Lung microvascular endothelial cell (primary cell): ENCODE measurements around the gene FADS3. TPM values are rescaled to one million over a fixed set of nuclear protein-coding genes. Genes with fewer than 3 reads are reported as not detected.

Experiments used
- DNase-seq, 2 donors: peaks; one replicate each; pipeline versions ENCODE4 v3.0.0 to v3.0.0-alpha.2; 2010; ENCODE audit warnings: low read depth in 2 of 2
- total RNA-seq: library from RNA; depleted of rRNA; stranded (reverse); fragments of >200 nt; gene quantifications from 2 replicates; pipeline ENCODE4 v1.2.1, GENCODE V29; 2014

The FADS3 gene
- total RNA-seq, 1 donor from 2014 or later, result 128 TPM

DNA sequence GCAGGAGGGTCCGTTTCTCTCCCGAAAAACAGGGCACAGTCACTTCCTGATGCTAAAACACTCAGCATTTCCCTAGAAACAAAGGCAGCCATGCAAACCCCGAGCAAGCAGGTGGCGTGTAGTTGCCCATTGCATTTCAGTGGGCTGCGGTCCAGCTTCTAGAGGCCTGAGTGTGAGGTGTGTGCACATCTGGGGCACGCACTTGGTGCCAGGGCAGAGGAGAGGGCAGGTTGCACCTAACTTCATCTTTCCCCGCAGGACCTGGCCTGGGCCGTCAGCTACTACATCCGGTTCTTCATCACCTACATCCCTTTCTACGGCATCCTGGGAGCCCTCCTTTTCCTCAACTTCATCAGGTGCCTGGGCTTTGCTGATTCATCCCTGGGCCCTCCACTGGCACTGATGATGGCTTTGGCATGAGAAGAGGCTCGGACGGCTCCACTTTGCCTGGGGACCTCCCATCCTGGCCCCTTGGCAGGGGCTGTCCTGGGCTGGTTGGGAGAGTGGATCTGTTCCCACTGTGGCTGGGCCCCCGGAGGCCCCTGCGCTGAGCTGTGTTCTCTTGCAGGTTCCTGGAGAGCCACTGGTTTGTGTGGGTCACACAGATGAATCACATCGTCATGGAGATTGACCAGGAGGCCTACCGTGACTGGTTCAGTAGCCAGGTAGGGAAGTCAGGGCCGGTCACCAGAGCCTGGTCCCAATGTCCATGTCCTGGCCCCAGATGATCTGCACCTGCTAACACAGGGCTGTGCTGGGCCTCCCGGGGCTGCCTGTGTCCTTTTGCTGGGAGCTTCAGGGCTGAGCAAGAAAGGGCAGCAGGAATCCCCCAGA, 28.4 kb downstream of the FADS3 start:
- DNase-seq, result no peak

- no peak for DNase-seq
These were observed 29.7 kb downstream of the FADS3 start for GRCh38 chr11:61861634-61862033.

- DNase-seq, result peak; percentile 35 to 62
These were observed 31.1 kb downstream of the FADS3 start for GRCh38 chr11:61860054-61860903.

GRCh38 chr11:61855939-61856680, 35.2 kb downstream of the FADS3 start:
- DNase-seq, result no peak

DNA sequence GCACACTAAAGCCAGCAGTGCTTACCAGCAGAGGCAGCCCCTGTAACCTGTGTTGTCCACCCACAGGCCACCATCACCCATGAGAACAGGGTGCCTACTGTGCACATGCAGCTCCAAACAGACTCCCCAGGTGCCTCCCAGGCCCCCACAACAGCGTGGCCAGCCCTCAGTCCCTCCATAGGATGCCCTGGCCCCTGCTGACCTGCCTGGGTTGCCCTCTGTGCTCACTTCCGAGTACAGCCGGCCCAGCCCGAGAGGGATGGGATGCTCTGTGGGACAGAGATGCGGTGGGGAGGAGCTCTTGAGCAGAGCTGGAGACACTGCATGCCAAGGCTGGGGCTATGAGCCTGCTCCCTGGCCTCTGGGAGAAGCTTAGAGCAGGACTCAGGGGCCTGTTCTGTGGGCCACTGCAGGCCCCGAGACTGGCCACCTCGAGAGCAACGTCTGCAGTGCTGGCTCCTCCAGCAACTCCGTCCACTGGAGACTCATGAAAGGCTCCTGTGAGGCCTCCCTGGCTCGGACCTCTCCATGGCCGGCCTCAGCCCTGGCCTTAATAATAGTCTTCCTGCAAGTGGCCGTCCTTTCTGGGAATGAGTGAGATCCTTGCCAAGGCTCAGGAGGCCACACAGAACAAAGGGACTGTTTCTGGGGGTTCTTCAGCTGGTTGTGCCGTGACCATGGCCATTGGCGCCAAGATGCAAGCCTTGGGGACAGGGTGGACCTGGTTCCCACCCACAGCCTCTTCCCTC, 36.2 kb downstream of the FADS3 start:
- no peak for DNase-seq

DNA sequence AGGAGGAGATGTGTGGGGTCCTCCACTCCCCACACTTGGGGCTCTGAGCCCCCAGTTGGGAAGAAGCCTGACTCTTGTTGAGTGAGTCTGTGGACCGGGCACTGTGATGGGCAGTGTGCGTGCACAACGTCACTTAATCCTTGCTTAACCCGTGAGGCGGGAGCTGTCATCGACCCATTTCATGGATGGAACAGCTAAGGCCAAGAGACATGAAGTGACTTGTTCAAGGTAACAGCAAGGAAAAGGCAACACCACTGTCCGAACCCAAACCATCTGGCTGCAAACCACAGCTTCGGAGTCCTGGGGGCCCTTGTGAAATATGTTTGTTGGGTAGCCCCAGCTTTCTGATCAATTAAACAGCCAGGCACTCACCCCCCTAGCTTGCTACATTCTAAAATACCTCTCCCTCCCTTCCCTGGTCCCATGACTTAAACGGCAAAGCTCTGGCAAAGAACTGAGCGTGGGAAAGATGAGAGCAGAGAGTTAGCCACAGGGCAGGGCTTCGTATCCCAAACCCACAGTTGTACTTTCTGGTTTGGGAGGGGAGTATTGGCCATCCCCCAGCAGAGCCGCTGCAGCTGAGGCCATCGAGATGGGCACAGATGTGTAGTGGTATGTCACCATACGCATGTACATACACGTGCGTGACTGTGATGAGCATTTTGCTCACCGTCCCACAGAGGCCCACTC, 37.0 kb downstream of the FADS3 start:
- no peak for DNase-seq

DNA sequence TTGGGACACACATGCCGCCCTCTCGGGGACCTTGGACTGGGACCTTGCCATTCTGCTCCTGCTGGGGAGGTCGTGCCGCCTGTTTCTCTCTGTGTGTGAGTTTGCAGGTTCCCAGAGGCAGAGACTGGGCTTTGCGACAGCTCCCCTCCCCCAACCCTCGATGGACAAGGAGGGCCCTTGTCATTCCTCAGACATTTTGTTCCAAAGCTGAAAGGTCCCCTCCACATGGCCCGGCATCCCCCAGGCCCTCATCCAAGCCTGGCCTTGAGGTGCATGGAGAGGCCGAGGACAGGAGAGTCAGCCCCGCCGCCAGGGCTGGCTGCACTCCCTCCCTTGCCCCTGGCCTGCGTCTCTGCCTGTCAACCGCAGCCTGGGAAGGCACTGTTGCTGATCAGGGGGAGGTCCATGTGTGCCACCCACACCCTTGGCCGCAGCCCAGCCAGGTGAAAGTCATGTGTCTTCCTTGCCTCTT, 37.6 kb downstream of the FADS3 start:
- no peak for DNase-seq

GRCh38 chr11:61851900-61852295, 39.4 kb downstream of the FADS3 start:
- no peak for DNase-seq

- DNase-seq, result no peak
These were observed 40.0 kb downstream of the FADS3 start for GRCh38 chr11:61851113-61851899.

- DNase-seq, result no peak
These were observed 40.7 kb downstream of the FADS3 start for GRCh38 chr11:61850687-61851086.

GRCh38 chr11:61848631-61849030, 42.7 kb downstream of the FADS3 start:
- DNase-seq, result no peak

DNA sequence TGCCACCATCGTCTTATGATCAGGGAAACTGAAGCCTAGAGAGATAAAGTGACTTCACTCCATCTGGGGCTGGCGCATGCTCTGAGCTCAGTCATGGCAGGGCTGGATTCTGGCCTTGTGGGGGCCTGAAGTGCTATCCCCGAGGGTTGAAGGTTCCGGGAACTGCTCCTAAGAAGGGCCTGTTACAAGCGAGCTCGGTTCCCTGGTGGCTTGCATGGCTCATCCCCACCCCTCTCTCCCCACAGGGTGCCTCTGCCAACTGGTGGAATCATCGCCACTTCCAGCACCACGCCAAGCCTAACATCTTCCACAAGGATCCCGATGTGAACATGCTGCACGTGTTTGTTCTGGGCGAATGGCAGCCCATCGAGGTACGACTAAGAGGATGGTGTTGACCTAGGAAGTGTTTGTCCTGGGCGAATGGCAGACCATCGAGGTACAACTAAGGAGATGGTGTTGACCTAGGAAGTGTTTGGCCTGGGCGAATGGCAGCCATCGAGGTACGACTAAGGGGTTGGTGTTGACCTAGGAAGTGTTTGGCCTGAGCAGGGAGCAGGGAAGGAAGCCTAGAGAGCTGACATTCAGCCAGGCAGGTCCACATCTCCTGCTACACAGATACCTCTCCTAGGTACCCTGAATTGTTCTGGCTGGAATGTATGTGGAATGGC, 43.3 kb downstream of the FADS3 start:
- DNase-seq, result no peak

DNA sequence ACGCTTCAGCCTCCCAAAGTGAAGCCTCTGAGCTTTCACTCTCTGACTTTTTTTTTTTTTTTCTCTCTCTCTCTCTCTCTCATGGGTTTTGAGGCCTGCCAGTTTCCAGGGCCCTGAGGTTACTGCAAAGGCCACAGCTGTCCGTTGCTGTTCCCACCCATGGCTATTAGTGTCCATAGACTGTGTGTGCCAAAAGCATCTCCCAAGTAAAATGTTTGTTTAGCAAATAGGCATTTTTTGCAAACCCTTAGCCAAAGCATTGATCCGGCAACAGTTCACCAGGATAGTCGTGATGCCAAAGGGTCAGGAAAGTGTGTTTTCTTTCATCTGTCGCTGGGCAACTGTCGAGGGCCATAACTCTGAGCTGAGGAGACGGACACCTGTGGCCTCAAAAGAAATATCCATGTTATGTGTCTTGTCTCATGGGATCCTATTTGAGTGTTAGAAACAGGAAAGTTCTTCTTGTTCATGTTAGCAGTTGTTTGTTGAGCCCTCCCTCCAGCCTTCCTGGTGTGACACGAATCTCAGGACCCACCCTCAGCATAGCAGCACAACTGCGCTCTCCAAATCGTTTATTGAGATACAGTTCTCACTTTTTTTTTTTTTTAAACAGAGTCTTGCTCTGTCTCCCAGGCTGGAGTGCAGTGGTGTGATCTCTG, 44.9 kb downstream of the FADS3 start:
- no peak for DNase-seq

GRCh38 chr11:61844909-61845565, 46.3 kb downstream of the FADS3 start:
- no peak for DNase-seq

GRCh38 chr11:61842528-61842820, 48.9 kb downstream of the FADS3 start:
- DNase-seq, result no peak

DNA sequence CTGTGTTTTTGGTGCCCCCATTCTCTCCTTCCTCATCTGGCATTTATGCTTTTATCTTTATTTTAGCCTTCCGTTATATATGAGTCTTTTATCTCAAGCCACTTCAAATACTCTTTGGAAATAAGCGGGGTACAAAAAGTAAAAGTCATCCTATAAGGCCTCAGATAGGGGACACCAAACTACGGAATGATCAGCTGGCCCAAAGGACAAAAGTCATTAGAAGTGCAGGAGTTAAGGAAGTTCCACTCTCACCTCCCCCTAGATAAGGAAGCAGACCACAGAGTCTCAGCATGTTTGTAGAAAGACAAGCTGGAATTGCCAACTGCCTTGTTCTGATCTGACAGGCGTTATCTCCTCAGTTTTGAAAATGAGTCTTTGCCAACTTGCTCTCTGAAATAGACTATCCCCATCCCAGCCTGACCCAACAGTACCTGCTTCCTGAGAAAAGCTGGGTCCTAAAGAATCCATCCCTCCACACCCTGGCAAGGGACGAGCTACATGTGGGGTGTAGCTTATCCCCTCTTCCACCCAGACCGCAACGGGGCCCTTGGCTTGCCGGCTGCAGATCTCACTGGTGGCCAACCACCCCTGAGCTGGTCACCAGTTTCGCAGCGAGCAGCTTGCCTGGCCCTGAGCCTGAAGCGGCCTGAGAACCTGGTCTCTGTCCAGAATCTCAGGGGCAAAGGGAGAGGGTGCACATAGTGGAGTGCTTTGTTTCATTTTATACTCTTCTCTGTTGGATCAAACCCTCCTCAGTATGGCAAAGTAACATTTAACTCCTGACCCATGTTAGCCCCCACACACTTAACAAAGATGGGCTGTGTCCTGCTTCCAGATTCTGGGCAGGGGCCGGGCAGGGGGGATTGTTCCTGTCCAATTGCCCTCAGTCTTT, 49.5 kb downstream of the FADS3 start:
- DNase-seq, result no peak

- no peak for DNase-seq
These were observed 51.0 kb downstream of the FADS3 start for GRCh38 chr11:61840371-61840770.
